Stimulated activated naive CD4-positive, alpha-beta T cell treated with Interleukin-2 at 50 U/mL for 16 hours (primary cell): ENCODE results near the gene CFAP65.

Experiments used
- DNase-seq: peaks from one replicate; lab custom pipeline; 2025; lab: John Stamatoyannopoulos, UW

The CFAP65 gene

GRCh38 chr2:219041252-219041651 is at the start of gene CFAP65:
Gene CFAP65, minus strand, starts transcription at chr2:219041516. Its CDS starts 2,468 bp downstream, at chr2:219039048.
- no peak for DNase-seq

GRCh38 chr2:219090436-219091299 is 49.4 kb upstream of the CFAP65 start:
- no peak for DNase-seq

GRCh38 chr2:219089330-219089729 is 48.0 kb upstream of the CFAP65 start:
- DNase-seq, result no peak

- DNase-seq, result no peak
Measured at GRCh38 chr2:219087848-219088247, 46.5 kb upstream of the CFAP65 start.

- DNase-seq, result no peak
Measured at GRCh38 chr2:219087361-219087760, 46.0 kb upstream of the CFAP65 start.

GRCh38 chr2:219086196-219086595 is 44.9 kb upstream of the CFAP65 start:
- no peak for DNase-seq

- no peak for DNase-seq
Measured at GRCh38 chr2:219084791-219085190, 43.5 kb upstream of the CFAP65 start.

- DNase-seq, result no peak
Measured at GRCh38 chr2:219082332-219082958, 41.1 kb upstream of the CFAP65 start.

- no peak for DNase-seq
Measured at GRCh38 chr2:219081701-219082331, 40.5 kb upstream of the CFAP65 start.

- DNase-seq, result no peak
Measured at GRCh38 chr2:219081096-219081495, 39.8 kb upstream of the CFAP65 start.

- DNase-seq, result no peak
Measured at GRCh38 chr2:219079417-219079816, 38.1 kb upstream of the CFAP65 start.

- no peak for DNase-seq
Measured at GRCh38 chr2:219078951-219079350, 37.6 kb upstream of the CFAP65 start.

- no peak for DNase-seq
Measured at GRCh38 chr2:219078126-219078525, 36.8 kb upstream of the CFAP65 start.

GRCh38 chr2:219076253-219076652 is 34.9 kb upstream of the CFAP65 start:
- no peak for DNase-seq

GRCh38 chr2:219073413-219074129 is 32.3 kb upstream of the CFAP65 start:
- no peak for DNase-seq

GRCh38 chr2:219072741-219073250 is 31.5 kb upstream of the CFAP65 start:
- DNase-seq, result no peak

- no peak for DNase-seq
Measured at GRCh38 chr2:219071131-219071816, 30.0 kb upstream of the CFAP65 start.

- DNase-seq, result no peak
Measured at GRCh38 chr2:219065484-219065883, 24.2 kb upstream of the CFAP65 start.

- DNase-seq, result no peak
Measured at GRCh38 chr2:219062081-219062480, 20.8 kb upstream of the CFAP65 start.

GRCh38 chr2:219060821-219061791 is 19.8 kb upstream of the CFAP65 start, which contains the start of gene IHH:
Gene IHH, minus strand, starts transcription at chr2:219060921. Its CDS starts 454 bp downstream, at chr2:219060467.
- DNase-seq, result no peak
